SU-DHL-6 (cell line): ENCODE results near the gene SWT1.
"Not testable (repeated sequence)": the region's sequence is repeated elsewhere in the genome, so short reads cannot be mapped to it uniquely, and the experiment has no call there.

Experiments used
- H2AFZ ChIP-seq: fragments of 200-600 bp; sonication (generic); 2 replicates; pipeline ENCODE4 v1.6.1; 2014; ENCODE audit warnings: low read depth, mild to moderate bottlenecking, moderate library complexity, mixed read lengths, antibody characterized with exemption, low read length; ENCODE audit not compliant: severe bottlenecking
- H3F3A ChIP-seq: fragments of 200-600 bp; shearing (Covaris generic); 2 replicates; pipeline ENCODE4 v1.6.0; 2016; ENCODE audit warnings: antibody characterized with exemption, mild to moderate bottlenecking; ENCODE audit not compliant: insufficient read depth
- H3K27ac ChIP-seq: fragments of 200-600 bp; sonication (generic); 2 replicates; pipeline ENCODE4 v1.5.1; 2016; ENCODE audit warnings: low read depth, mild to moderate bottlenecking, low read length, moderate library complexity, mixed read lengths
- H3K27me3 ChIP-seq: fragments of 200-600 bp; sonication (generic), shearing (Covaris generic); 2 replicates; pipeline ENCODE4 v1.6.0; 2014; ENCODE audit warnings: mild to moderate bottlenecking, low read length
- H3K36me3 ChIP-seq: fragments of 200-600 bp; sonication (generic); 2 replicates; pipeline ENCODE4 v1.6.1; 2014; ENCODE audit warnings: mild to moderate bottlenecking, low read length, mixed read lengths
- H3K4me2 ChIP-seq: fragments of 300-600, 200-600 bp; shearing (Covaris generic), sonication (generic); 2 replicates; pipeline ENCODE4 v1.6.0; 2014; ENCODE audit warnings: low read length, low read depth, mild to moderate bottlenecking; ENCODE audit not compliant: poor library complexity, severe bottlenecking
- H3K4me3 ChIP-seq: fragments of 200-600 bp; sonication (generic); 2 replicates; pipeline ENCODE4 v1.5.1; 2014; ENCODE audit warnings: antibody characterized with exemption, low read length, mild to moderate bottlenecking, mixed read lengths; ENCODE audit not compliant: insufficient read depth, poor library complexity, severe bottlenecking
- H3K79me2 ChIP-seq: fragments of 200-600 bp; sonication (generic); 2 replicates; pipeline ENCODE4 v1.6.1; 2014; ENCODE audit warnings: mild to moderate bottlenecking, low read length, moderate library complexity; ENCODE audit not compliant: insufficient read depth
- H3K9ac ChIP-seq: fragments of 200-600 bp; sonication (generic); 2 replicates; pipeline ENCODE4 v1.7.0; 2014; ENCODE audit warnings: mild to moderate bottlenecking, low read length
- H3K9me2 ChIP-seq: fragments of 200-600 bp; sonication (generic); replicated peaks from 2 replicates; pipeline ENCODE4 v1.6.1; 2014; ENCODE audit warnings: low read length; ENCODE audit not compliant: insufficient read depth
- H3K9me3 ChIP-seq: fragments of 200-600 bp; sonication (generic); 2 replicates; pipeline ENCODE4 v1.6.1; 2014; ENCODE audit warnings: low read length, mixed read lengths; ENCODE audit not compliant: insufficient read depth
- H4K20me1 ChIP-seq: fragments of 200-600 bp; sonication (generic); 2 replicates; pipeline ENCODE4 v1.6.1; 2014; ENCODE audit warnings: low read depth, mild to moderate bottlenecking, antibody characterized with exemption, low read length, moderate library complexity, mixed read lengths
- EZH2phosphoT487 ChIP-seq: fragments of 200-600 bp; sonication (generic), shearing (Covaris generic); conservative IDR thresholded peaks from 2 replicates; pipeline ENCODE4 v1.6.1; 2018; ENCODE audit warnings: mild to moderate bottlenecking, antibody characterized with exemption, low read length, moderate library complexity, mixed read lengths
- TF ChIP-seq, protein P1 (sequence below): fragments of 200-600 bp; sonication (generic); IDR thresholded peaks from one replicate; pipeline ENCODE4 v1.5.1; 2017; ENCODE audit warnings: antibody characterized with exemption, mild to moderate bottlenecking, low read length, moderate library complexity; ENCODE audit not compliant: insufficient read depth, poor library complexity, severe bottlenecking

The SWT1 gene

DNA sequence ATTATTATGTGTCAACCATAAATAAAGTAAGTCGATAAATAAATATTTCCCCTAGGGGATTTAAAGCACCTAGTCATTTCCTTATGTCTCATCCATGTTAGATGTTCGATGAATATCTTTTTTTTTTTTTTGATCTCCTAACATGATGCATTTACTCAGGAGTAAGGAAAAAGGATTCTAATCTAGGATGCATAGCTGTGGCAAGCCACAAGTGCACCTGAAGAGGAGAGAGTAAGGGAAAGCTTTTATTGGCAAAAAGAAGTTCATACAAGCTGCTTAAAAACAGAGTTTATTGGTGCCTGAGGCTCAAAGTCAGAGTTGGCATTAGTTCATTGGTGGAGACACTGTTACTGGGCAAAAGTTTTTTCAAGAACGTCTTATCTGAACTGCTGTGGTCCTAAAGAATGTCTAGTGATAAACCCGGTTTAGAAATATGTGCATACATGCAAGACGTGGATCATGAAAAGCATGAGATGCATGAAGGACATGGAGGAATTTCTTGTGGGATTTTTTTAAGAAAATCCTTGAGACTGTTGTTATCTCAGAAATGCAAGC, 51.7 kb downstream of the SWT1 start:
- Histone ChIP-seq H4K20me1 (no peaks in the 10 kb centered on the region), H3K9ac (no peak overlapping the region), H3K36me3 (no peaks in the 10 kb centered on the region), H3K27ac (no peak overlapping the region), H3K79me2 (no peaks in the 10 kb centered on the region), H3F3A (peaks cover 5% of the 10 kb centered on the region; the same call in 1 of the 2 replicates), H3K9me2 (no peaks in the 10 kb centered on the region), H3K27me3 (no peaks in the 10 kb centered on the region), H3K9me3 (no peaks in the 10 kb centered on the region), H3K4me3 (no peak overlapping the region), H2AFZ (no peak overlapping the region), H3K4me2 (no peak overlapping the region)
- TF ChIP-seq, protein P1, sequence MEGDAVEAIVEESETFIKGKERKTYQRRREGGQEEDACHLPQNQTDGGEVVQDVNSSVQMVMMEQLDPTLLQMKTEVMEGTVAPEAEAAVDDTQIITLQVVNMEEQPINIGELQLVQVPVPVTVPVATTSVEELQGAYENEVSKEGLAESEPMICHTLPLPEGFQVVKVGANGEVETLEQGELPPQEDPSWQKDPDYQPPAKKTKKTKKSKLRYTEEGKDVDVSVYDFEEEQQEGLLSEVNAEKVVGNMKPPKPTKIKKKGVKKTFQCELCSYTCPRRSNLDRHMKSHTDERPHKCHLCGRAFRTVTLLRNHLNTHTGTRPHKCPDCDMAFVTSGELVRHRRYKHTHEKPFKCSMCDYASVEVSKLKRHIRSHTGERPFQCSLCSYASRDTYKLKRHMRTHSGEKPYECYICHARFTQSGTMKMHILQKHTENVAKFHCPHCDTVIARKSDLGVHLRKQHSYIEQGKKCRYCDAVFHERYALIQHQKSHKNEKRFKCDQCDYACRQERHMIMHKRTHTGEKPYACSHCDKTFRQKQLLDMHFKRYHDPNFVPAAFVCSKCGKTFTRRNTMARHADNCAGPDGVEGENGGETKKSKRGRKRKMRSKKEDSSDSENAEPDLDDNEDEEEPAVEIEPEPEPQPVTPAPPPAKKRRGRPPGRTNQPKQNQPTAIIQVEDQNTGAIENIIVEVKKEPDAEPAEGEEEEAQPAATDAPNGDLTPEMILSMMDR = no peak
- TF ChIP-seq EZH2phosphoT487 = no peak

DNA sequence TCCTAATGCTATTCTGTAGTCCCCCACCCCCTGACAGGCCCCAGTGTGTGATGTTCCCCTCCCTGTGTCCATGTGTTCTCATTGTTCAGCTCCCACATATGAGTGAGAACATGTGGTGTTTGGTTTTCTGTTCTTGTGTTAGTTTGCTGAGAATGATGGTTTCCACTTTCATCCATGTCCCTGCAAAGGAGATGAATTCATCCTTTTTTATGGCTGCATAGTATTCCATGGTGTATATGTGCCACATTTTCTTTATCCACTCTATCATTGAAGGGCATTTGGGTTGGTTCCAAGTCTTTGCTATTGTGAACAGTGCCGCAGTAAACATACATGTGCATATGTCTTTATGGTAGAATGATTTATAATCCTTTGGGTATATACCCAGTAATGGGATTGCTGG, 52.4 kb downstream of the SWT1 start:
- H3K4me2 ChIP-seq, H3F3A ChIP-seq, H3K9me3 ChIP-seq, H3K27me3 ChIP-seq, H4K20me1 ChIP-seq, H3K9ac ChIP-seq, H3K9me2 ChIP-seq, H3K79me2 ChIP-seq, H3K27ac ChIP-seq, H2AFZ ChIP-seq, H3K36me3 ChIP-seq, H3K4me3 ChIP-seq: not testable (repeated sequence)

DNA sequence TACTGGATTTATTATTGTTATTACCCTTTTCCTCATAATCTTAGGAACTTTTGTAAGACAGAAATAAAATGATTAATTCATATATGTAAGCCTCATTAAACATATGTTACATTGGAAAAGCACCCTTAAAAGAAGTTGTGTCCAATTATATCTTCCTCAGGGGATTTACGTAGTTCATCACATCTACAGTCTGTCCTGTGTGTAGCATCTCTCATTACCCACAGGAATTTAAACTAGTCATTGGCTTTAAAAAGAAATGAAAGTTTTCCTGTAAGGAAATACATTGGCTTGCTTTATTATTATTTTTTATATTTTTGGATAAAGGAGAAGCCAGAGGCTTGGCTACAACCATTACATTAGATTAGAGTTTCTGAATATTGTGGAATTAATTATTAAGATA, 56.1 kb downstream of the SWT1 start:
- TF ChIP-seq, protein P1 = no peak
- no peak for TF ChIP-seq EZH2phosphoT487
- no peak overlapping the region for H3K27ac ChIP-seq

DNA sequence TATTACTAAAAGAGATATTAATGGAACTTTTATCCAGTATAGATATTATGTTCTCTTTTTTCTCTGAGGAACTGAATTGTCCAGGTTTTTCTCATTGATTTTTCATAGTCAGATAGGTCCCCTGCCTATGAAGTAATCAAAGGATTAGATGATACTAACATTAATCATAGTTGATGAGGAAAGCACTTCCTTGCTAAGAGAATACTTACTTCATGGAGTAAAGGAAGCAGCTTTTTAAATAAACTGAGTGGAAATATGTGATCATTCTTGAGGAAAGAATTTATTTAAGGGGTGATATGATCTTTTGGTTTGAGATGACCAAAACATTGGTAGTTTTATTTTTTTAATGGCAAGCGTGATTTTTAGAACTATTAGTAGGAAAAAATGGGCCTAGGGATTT, 58.9 kb downstream of the SWT1 start:
- Histone ChIP-seq H3K27me3 (no peaks in the 10 kb centered on the region), H3K9ac (no peak overlapping the region), H3K4me2 (no peak overlapping the region), H4K20me1 (no peaks in the 10 kb centered on the region), H3K9me3 (no peaks in the 10 kb centered on the region), H2AFZ (no peak overlapping the region), H3K27ac (no peak overlapping the region), H3F3A (peaks cover 5% of the 10 kb centered on the region; the same call in 1 of the 2 replicates), H3K9me2 (no peaks in the 10 kb centered on the region), H3K36me3 (no peaks in the 10 kb centered on the region), H3K79me2 (no peaks in the 10 kb centered on the region), H3K4me3 (no peak overlapping the region)
- TF ChIP-seq, protein P1 = no peak
- TF ChIP-seq EZH2phosphoT487 = no peak

More for the DNA sequence above, 56.1 kb downstream of the SWT1 start:
- H3K9ac ChIP-seq = no peak overlapping the region
- no peaks in the 10 kb centered on the region for H3K27me3 ChIP-seq
- H3F3A ChIP-seq = peaks cover 5% of the 10 kb centered on the region; the same call in 1 of the 2 replicates
- no peaks in the 10 kb centered on the region for H3K9me3 ChIP-seq
- no peak overlapping the region for H3K4me3 ChIP-seq
- H4K20me1 ChIP-seq = no peaks in the 10 kb centered on the region
- no peak overlapping the region for H2AFZ ChIP-seq
- no peaks in the 10 kb centered on the region for H3K9me2 ChIP-seq
- no peaks in the 10 kb centered on the region for H3K36me3 ChIP-seq
- no peaks in the 10 kb centered on the region for H3K79me2 ChIP-seq
- no peak overlapping the region for H3K4me2 ChIP-seq
